A549 (cell line): ENCODE measurements around the gene WTIP. TPM values are rescaled to one million over a fixed set of nuclear protein-coding genes. Genes with fewer than 3 reads are reported as not detected.

Experiments
- BHLHE40 ChIP-seq: IDR thresholded peaks from 2 replicates; pipeline ENCODE4 v1.6.1; 2012; ENCODE audit warnings: low read depth, low read length, inconsistent platforms
- CEBPB ChIP-seq, 2 experiments: fragments of >200 bp in 1 of 2; sonication (Bioruptor Twin) in 1 of 2; formaldehyde crosslinking in 1 of 2; IDR thresholded peaks; 2 replicates each; pipeline ENCODE4 v1.6.1; 2012 to 2016
- CHD4 ChIP-seq: fragments of 200-600 bp; sonication (generic); IDR thresholded peaks from 2 replicates; pipeline ENCODE4 v1.6.1; 2016; ENCODE audit warnings: antibody characterized with exemption, mild to moderate bottlenecking, borderline replicate concordance
- E2F6 ChIP-seq: IDR thresholded peaks from 2 replicates; pipeline ENCODE4 v1.6.1; 2012; ENCODE audit warnings: low read depth, borderline replicate concordance
- EHF ChIP-seq: fragments of 250-450 bp; sonication (Bioruptor Pico); IDR thresholded peaks from 2 replicates; pipeline ENCODE4 v1.5.0; 2020; ENCODE audit warnings: mild to moderate bottlenecking
- EHMT2 ChIP-seq: fragments of 200-600 bp; sonication (generic); IDR thresholded peaks from 2 replicates; pipeline ENCODE4 v1.6.1; 2016; ENCODE audit warnings: antibody characterized with exemption, low read depth, mild to moderate bottlenecking, moderate library complexity
- FOXS1 ChIP-seq: fragments of 250-450 bp; sonication (Bioruptor Pico); IDR thresholded peaks from 2 replicates; pipeline ENCODE4 v1.5.0; 2020; ENCODE audit warnings: mild to moderate bottlenecking, moderate library complexity
- GATA3 ChIP-seq: IDR thresholded peaks from 2 replicates; pipeline ENCODE4 v1.6.1; 2012; ENCODE audit warnings: borderline replicate concordance
- HDAC2 ChIP-seq: fragments of 200-600 bp; sonication (generic); IDR thresholded peaks from 2 replicates; pipeline ENCODE4 v1.6.1; 2016
- HES2 ChIP-seq: fragments of >200 bp; sonication (Bioruptor Twin); formaldehyde crosslinking; IDR thresholded peaks from 2 replicates; pipeline ENCODE4 v1.6.1; 2016
- HEYL ChIP-seq: fragments of 250-450 bp; sonication (Bioruptor Pico); IDR thresholded peaks from 2 replicates; pipeline ENCODE4 v1.8.0; 2021; ENCODE audit warnings: mild to moderate bottlenecking, moderate library complexity
- HMGXB4 ChIP-seq: fragments of 250-450 bp; sonication (Bioruptor Pico); IDR thresholded peaks from 2 replicates; pipeline ENCODE4 v1.5.0; 2021; ENCODE audit warnings: mild to moderate bottlenecking, moderate library complexity, borderline replicate concordance
- HOXB5 ChIP-seq: fragments of 250-450 bp; sonication (Bioruptor Pico); IDR thresholded peaks from 2 replicates; pipeline ENCODE4 v1.5.0; 2020; ENCODE audit warnings: mild to moderate bottlenecking, moderate library complexity
- JUNB ChIP-seq: fragments of >200 bp; sonication (Bioruptor Twin); formaldehyde crosslinking; IDR thresholded peaks from 2 replicates; pipeline ENCODE4 v1.6.1; 2016
- MAFK ChIP-seq: fragments of 450-650 bp; IDR thresholded peaks from 2 replicates; pipeline ENCODE4 v1.6.1; 2014; ENCODE audit not compliant: partially characterized antibody
- MAX ChIP-seq: IDR thresholded peaks from 2 replicates; pipeline ENCODE4 v1.6.1; 2012
- MAZ ChIP-seq: fragments of 150-350 bp; IDR thresholded peaks from 2 replicates; pipeline ENCODE4 v1.6.1; 2014; ENCODE audit warnings: antibody characterized with exemption, low read depth, low read length, borderline replicate concordance
- MYC ChIP-seq: IDR thresholded peaks from 2 replicates; pipeline ENCODE4 v1.6.1; 2012; ENCODE audit warnings: mild to moderate bottlenecking, inconsistent platforms, low read length, improper control_type of control experiment, borderline replicate concordance
- NFE2L2 ChIP-seq: fragments of 150-350 bp; conservative IDR thresholded peaks from 2 replicates; pipeline ENCODE4 v1.6.1; 2014; ENCODE audit warnings: low read length
- NPAS2 ChIP-seq: fragments of 250-450 bp; sonication (Bioruptor Pico); IDR thresholded peaks from 2 replicates; pipeline ENCODE4 v1.8.0; 2022; ENCODE audit warnings: mild to moderate bottlenecking, moderate library complexity, borderline replicate concordance
- NR3C1 ChIP-seq: fragments of >200 bp; sonication (Bioruptor Twin); formaldehyde crosslinking; IDR thresholded peaks from 3 replicates; pipeline ENCODE4 v1.6.1; 2017
- RARB ChIP-seq: fragments of 250-450 bp; sonication (Bioruptor Pico); IDR thresholded peaks from 2 replicates; pipeline ENCODE4 v1.8.0; 2021; ENCODE audit warnings: mild to moderate bottlenecking, moderate library complexity
- RNF2 ChIP-seq: fragments of 200-600 bp; sonication (generic); IDR thresholded peaks from 2 replicates; pipeline ENCODE4 v1.6.1; 2016; ENCODE audit warnings: low read depth, mild to moderate bottlenecking, antibody characterized with exemption, moderate library complexity, borderline replicate concordance
- SREBF2 ChIP-seq: fragments of 450-650 bp; IDR thresholded peaks from 2 replicates; pipeline ENCODE4 v1.6.1; 2014; ENCODE audit warnings: mild to moderate bottlenecking, moderate library complexity
- TFCP2L1 ChIP-seq: fragments of 250-450 bp; sonication (Bioruptor Pico); IDR thresholded peaks from 2 replicates; pipeline ENCODE4 v1.5.0; 2021; ENCODE audit warnings: mild to moderate bottlenecking
- USF2 ChIP-seq: fragments of 450-650 bp; IDR thresholded peaks from 2 replicates; pipeline ENCODE4 v1.6.1; 2014; ENCODE audit warnings: antibody characterized with exemption
- ZC3H11A ChIP-seq: fragments of 450-650 bp; IDR thresholded peaks from 2 replicates; pipeline ENCODE4 v1.6.1; 2014; ENCODE audit warnings: antibody characterized with exemption, mild to moderate bottlenecking
- ZFP36 ChIP-seq: fragments of 450-650 bp; IDR thresholded peaks from 2 replicates; pipeline ENCODE4 v1.6.1; 2014; ENCODE audit warnings: borderline replicate concordance; ENCODE audit not compliant: partially characterized antibody
- polyA plus RNA-seq, 4 experiments: library from polyadenylated mRNA; depleted of rRNA in 3 of 4; stranded (reverse); fragments of >200 nt; fragmentation: RNase III in 1 of 4; extraction: RNeasy Plus Mini Kit Qiagen cat#74134 plus additional on column Dnase treatment in 1 of 4; gene quantifications; 2 replicates in 3 of 4; 3 replicates in 1 of 4; pipeline ENCODE4 v1.2.3, GENCODE V29; 2011 to 2017

The WTIP gene
- polyA plus RNA-seq, 2 of the 4 experiments (the other 2 are of a cell fraction) = 18.8 to 21.2 TPM

- no peak; the same call in 1 of the 2 replicates for TF ChIP-seq HMGXB4 (CRISPR knock-in tag)
- peak; percentile 74 for TF ChIP-seq MAX
- no peak; the same call in 1 of the 2 replicates for TF ChIP-seq HOXB5 (CRISPR knock-in tag)
- no peak for TF ChIP-seq HEYL (CRISPR knock-in tag)
- no peak; the same call in 1 of the 2 replicates for TF ChIP-seq MAZ
- peak; percentile 90; the same call in 1 of the 2 replicates for TF ChIP-seq TFCP2L1 (CRISPR knock-in tag)
- no peak for TF ChIP-seq USF2
- no peak for TF ChIP-seq HDAC2
- no peak for TF ChIP-seq NPAS2 (CRISPR knock-in tag)
- TF ChIP-seq NFE2L2 = no peak
- TF ChIP-seq E2F6 = no peak
- no peak for TF ChIP-seq HES2
- TF ChIP-seq BHLHE40 = no peak
- TF ChIP-seq NR3C1 = no peak
- no peak for TF ChIP-seq SREBF2
- TF ChIP-seq EHMT2 = no peak
- TF ChIP-seq MAFK = no peak
- no peak for TF ChIP-seq CEBPB (IDR thresholded peaks at IDR 0.05)
- TF ChIP-seq EHF = no peak
- TF ChIP-seq MYC = peak; percentile 80; the same call in 1 of the 2 replicates
- TF ChIP-seq ZC3H11A = no peak
- TF ChIP-seq JUNB = no peak
- no peak for TF ChIP-seq CHD4
- no peak for TF ChIP-seq FOXS1 (CRISPR knock-in tag)
- TF ChIP-seq RNF2 = no peak
- no peak for TF ChIP-seq GATA3
- no peak for TF ChIP-seq ZFP36
- no peak for TF ChIP-seq RARB
These were observed 20.1 kb downstream of the WTIP start (continued) for GRCh38 chr19:34501339-34502320.
